Heart right ventricle (tissue), 16 donors: Measurements from ENCODE around the gene TMEM203. TPM values are rescaled to one million over a fixed set of nuclear protein-coding genes. Genes with fewer than 3 reads are reported as not detected.

Experiments
- ATAC-seq, 8 donors: fragments of 200-7000 bp; cut with Tn5 transposase; one replicate each; pipeline ENCODE4 v1.9.1; 2020; ENCODE audit warnings: mild to moderate bottlenecking in 8 of 8, moderate library complexity in 8 of 8, moderate number of reproducible peaks in 1 of 8
- DNase-seq, 2 donors: peaks; one replicate each; pipeline ENCODE4 v3.0.0-alpha.2; 2020
- H3K27ac ChIP-seq, 10 donors: fragments of 200-600 bp; sonication (generic) in 2 of 10; one replicate each; pipeline versions ENCODE4 v1.5.0 to v1.8.0; 2020 to 2022; ENCODE audit warnings: mild to moderate bottlenecking in 3 of 10
- H3K27me3 ChIP-seq, 7 donors: fragments of 200-600 bp; one replicate each; pipeline ENCODE4 v1.8.0; 2021 to 2022; ENCODE audit warnings: mild to moderate bottlenecking in 2 of 7
- H3K36me3 ChIP-seq, 9 donors: fragments of 200-600 bp; sonication (generic) in 1 of 9; one replicate each; pipeline versions ENCODE4 v1.5.0 to v1.8.0; 2020 to 2022; ENCODE audit warnings: mild to moderate bottlenecking in 2 of 9
- H3K4me1 ChIP-seq, 9 donors: fragments of 200-600 bp; sonication (generic) in 1 of 9; one replicate each; pipeline versions ENCODE4 v1.5.0 to v1.8.0; 2020 to 2022; ENCODE audit warnings: mild to moderate bottlenecking in 4 of 9
- H3K4me3 ChIP-seq, 10 donors: fragments of 200-600 bp; sonication (generic) in 2 of 10; one replicate each; pipeline versions ENCODE4 v1.5.0 to v1.8.0; 2020 to 2022; ENCODE audit warnings: mild to moderate bottlenecking in 7 of 10, moderate library complexity in 2 of 10
- H3K9me3 ChIP-seq, 11 donors: fragments of 200-600 bp in 10 of 11; sonication (generic) in 2 of 11; one replicate each; pipeline versions ENCODE4 v1.5.0 to v1.8.0; 2013 to 2022; ENCODE audit warnings: mild to moderate bottlenecking in 2 of 11, control low read depth in 1 of 11, moderate library complexity in 1 of 11
- WGBS, 2 donors: extraction: QIAGEN DNeasy Blood & Tissue Kit; methylation state at CpG; one replicate each; pipeline ENCODE4 v1.1.7; 2013; ENCODE audit warnings: inconsistent platforms in 1 of 2; 5-methylcytosine and 5-hydroxymethylcytosine counted together
- intact Hi-C, 10 donors: fragments of 100-400 bp; cut with DNase I; formaldehyde crosslinking; loops; one replicate each; pipeline versions ENCODE4 v1.11.1 to v1.14.2; 2022
- polyA plus RNA-seq, 2 donors: library from polyadenylated mRNA; stranded (reverse); fragments of 200-250 nt; gene quantifications; one replicate each; pipeline ENCODE4 v1.2.3, GENCODE V29; 2013
- total RNA-seq, 10 donors: library from RNA; stranded (reverse); fragmentation: NEBNext Ultra II Directional in 3 of 10; extraction: Animal tissue kit (Norgen Biotek cat#: 25700) in 3 of 10; gene quantifications; one replicate each; pipeline versions ENCODE4 v1.2.1 to v1.2.4, GENCODE V29; 2021 to 2023
- TF ChIP-seq, protein P1 (sequence below), 9 donors: fragments of 200-600 bp; sonication (generic) in 2 of 9; IDR thresholded peaks; one replicate each; pipeline versions ENCODE4 v1.5.0 to v1.8.0; 2021 to 2022; ENCODE audit warnings: antibody characterized with exemption in 9 of 9, mild to moderate bottlenecking in 5 of 9, moderate library complexity in 1 of 9
- donor health status: Arrhythmogenic right ventricular cardiomyopathy.
- donor health status: ischemic (EF 13 %, LVEDD 7.1; RV severe dilation, severe dysfunction).
- donor health status: healthy with polysubstance abuse.
- donor health status: DM: no; HTN: yes; CAD: no.
- donor health status: DM: no; HTN: no; CAD: no.
- donor health status: ischemic (EF 25% LVEDD 6.9; RV normal size, moderate dysfunction).
- donor health status: ischemic (EF 25% LVEDD 5.7; RV mildly dilated, moderate dysfunction).
- donor health status: healthy.
- donor health status: DM: yes; HTN: yes; CAD: no.
- donor health status: Ischemic cardiomyopathy.
- donor health status: ischemic (EF 35%, LVEDD 5.7; RV mildly dilated, moderate dysfunction).
- donor health status: nonischemic (EF 11% LVEDD 7.7; RV severe dilation, severe dysfunction).
- donor health status: DM: yes; HTN: yes; CAD: no.
- donor health status: PGD.
- donor health status: ischemic (EF 29% LVEDD 5.4; RV normal size, mild dysfunction).
- donor health status: nonischemic (EF 23%, LVEDD 6.1; RV moderate dilation, normal function).

The TMEM203 gene
- total and polyA plus RNA-seq, 12 donors: 36.4 to 51.2 (median 41.7) TPM

DNA sequence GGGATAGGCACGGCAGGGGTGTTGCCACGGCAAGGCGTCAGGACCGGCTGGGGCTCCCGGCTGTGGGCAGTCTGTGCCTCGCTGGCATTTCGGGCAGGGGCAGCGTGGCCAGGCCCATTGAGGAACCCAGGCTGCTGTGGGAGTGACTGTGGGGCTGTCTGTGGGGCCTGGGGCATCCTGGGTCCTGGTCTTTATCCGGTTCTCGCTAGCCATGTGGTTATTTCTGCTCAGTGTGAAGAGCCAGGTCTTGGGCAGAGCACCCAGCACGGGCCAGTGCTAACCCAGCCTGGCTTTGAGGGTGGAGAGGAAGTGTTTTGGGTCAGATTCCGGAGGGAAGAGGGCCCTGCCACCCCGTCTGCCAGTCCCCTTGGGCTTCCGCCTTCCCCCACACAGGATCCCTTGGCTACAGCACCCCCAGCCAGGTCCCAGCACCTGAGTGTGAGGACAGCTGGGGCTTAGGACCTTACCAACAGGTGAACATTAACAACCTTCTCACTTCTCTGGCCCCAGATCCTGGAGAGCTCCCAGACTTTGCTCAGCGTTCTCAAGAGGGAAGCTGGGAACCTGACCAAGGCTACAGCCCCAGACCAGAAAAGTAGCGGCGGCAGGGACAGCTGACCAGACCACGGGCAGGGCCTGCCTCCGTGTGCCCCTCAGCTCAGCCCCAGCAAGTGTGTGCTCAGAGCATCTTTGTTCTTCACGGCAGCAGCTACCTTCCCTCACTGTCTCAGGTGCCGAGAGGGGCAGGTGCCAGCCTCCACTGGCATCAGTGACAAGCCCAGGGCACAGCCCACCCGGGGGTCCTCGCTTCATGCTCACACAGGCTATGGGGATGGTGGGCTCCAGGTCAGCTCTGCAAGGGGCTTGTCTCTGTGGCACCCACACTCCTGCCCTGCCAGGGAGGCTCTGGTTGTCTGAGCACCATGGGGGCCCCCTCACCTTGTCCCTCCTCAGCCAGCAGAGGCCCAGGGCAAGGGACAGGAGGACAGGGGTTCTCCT is 15.9 kb downstream of the TMEM203 start:
- intact Hi-C loops: loop anchor here in 9 of 10 donors (2.0 to 10.0 kb wide), 5 partner anchors 33 to 55 kb away; partner anchors contain the start of genes RNF208 (in 5 of the 9), CYSRT1 (in 3 of the 9), GRIN1 (in 2 of the 9) and RNF224 (in 2 of the 9)
- Histone ChIP-seq H3K27me3 (no peaks in the 10 kb centered on the region), H3K9me3 (no peaks in the 10 kb centered on the region), H3K4me3 (peak overlapping the region; percentile 75 to 99 (median 98)), H3K36me3 (peaks cover 0 to 57% (median 22%) of the 10 kb centered on the region in 9 donors), H3K4me1 (peaks cover 28 to 71% (median 47%) of the 10 kb centered on the region in 9 donors), H3K27ac (peak overlapping the region; percentile 94 to 100 (median 98))
- TF ChIP-seq, protein P1, sequence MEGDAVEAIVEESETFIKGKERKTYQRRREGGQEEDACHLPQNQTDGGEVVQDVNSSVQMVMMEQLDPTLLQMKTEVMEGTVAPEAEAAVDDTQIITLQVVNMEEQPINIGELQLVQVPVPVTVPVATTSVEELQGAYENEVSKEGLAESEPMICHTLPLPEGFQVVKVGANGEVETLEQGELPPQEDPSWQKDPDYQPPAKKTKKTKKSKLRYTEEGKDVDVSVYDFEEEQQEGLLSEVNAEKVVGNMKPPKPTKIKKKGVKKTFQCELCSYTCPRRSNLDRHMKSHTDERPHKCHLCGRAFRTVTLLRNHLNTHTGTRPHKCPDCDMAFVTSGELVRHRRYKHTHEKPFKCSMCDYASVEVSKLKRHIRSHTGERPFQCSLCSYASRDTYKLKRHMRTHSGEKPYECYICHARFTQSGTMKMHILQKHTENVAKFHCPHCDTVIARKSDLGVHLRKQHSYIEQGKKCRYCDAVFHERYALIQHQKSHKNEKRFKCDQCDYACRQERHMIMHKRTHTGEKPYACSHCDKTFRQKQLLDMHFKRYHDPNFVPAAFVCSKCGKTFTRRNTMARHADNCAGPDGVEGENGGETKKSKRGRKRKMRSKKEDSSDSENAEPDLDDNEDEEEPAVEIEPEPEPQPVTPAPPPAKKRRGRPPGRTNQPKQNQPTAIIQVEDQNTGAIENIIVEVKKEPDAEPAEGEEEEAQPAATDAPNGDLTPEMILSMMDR (IDR thresholded peaks at IDR 0.05): no peak
- ATAC-seq (peak in 3 of 8 donors; percentile 1 to 33 (median 1)), DNase-seq (no peak)
- 24 to 30% methylated on average over 23 of the region's 23 CpGs for WGBS, 2 donors

DNA sequence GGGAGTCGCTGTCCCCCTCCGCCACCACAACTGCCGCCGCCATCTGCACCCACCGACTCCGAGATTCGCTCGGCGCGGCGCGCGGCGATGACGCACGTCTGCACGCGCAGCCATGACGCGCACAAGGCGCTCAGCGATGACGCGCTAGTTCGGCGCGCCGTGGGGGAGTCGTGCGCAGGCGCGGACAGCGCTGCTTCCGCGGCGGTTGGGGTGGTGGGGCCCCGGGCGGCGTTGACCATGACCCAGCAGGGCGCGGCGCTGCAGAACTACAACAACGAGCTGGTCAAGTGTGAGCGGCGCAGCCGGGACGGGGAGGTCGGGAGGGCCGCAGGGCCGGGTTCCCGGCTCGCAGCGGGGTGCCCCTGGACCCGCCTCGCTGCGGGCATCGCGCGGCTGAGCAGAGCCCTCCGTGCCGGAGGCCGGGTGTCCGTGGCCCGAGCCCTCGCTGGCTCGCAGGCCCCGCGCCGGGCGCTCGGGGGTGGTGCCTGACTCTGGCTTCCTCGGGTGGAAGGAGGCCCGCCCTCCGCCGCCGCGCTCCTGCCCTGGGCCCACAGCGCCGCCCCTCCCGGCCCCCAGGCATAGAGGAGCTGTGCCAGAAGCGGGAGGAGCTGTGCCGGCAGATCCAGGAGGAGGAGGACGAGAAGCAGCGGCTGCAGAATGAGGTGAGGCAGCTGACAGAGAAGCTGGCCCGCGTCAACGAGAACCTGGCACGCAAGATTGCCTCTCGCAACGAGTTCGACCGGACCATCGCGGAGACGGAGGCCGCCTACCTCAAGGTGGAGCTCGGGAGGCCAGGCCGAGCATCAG is 16.8 kb downstream of the TMEM203 start, which contains the start of the genes ANAPC2 and SSNA1:
Gene ANAPC2, minus strand, starts transcription at position 71 of the 807 bp plus-strand sequence. Its CDS starts 28 bp downstream, at position 43.
Gene SSNA1, plus strand, starts transcription at position 187 of the 807 bp plus-strand sequence. Its CDS starts 51 bp downstream, at position 238.
- peak within 1 kb of the TSS; percentile 94 to 100 (median 98) for H3K27ac ChIP-seq
- peaks cover 0 to 61% (median 25%) of the 10 kb centered on the region in 9 donors for H3K36me3 ChIP-seq
- peak; percentile 90 to 96 for DNase-seq
- WGBS, 2 donors: 0% methylated on average over 94 to 98 of the region's 98 CpGs
- TF ChIP-seq, protein P1 (IDR thresholded peaks at IDR 0.05): peak in 6 of 9 donors; percentile 9 to 52 (median 39)
- intact Hi-C loops: loop anchor here (1.0 to 10.0 kb wide), 7 partner anchors 17 to 54 kb away; partner anchors contain the start of genes RNF208 (in 5 of the 10), CYSRT1 (in 2 of the 10), GRIN1 (in 2 of the 10) and NDOR1 (in 1 of the 10)
- H3K27me3 ChIP-seq: no peaks in the 10 kb centered on the region
- H3K4me3 ChIP-seq: peak within 1 kb of the TSS; percentile 75 to 99 (median 98)
- H3K9me3 ChIP-seq: no peaks in the 10 kb centered on the region
- ATAC-seq: peak; percentile 88 to 95 (median 91)
- peaks cover 28 to 62% (median 47%) of the 10 kb centered on the region in 9 donors for H3K4me1 ChIP-seq

DNA sequence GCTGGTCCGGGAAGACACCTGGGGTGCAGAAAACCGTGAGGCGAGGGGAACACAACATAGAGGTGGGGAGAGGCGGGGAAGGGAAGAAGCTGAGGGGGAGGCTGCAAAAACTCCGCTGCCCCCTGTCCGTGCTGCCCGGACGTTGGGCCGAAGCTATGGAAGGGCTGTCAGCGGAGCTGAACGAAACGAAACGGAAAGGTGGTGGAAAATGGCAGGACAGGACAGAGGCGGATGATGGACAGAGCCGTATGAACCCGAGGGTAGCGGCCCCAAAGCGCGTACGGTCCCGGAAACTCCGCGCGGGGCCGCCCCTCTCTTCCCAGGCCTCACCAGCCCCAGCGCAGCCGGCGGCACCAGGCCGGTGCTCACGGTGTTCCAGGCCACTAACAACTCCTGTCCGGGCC is 17.4 kb downstream of the TMEM203 start:
- DNase-seq (no peak), ATAC-seq (peak in 3 of 8 donors; percentile 1 to 9 (median 7))
- TF ChIP-seq, protein P1 (IDR thresholded peaks at IDR 0.05): no peak
- Histone ChIP-seq H3K9me3 (no peaks in the 10 kb centered on the region), H3K36me3 (peaks cover 0 to 67% (median 31%) of the 10 kb centered on the region in 9 donors), H3K27me3 (no peaks in the 10 kb centered on the region), H3K4me3 (peak overlapping the region; percentile 75 to 99 (median 98)), H3K27ac (peak overlapping the region; percentile 94 to 100 (median 98)), H3K4me1 (peaks cover 28 to 60% (median 45%) of the 10 kb centered on the region in 9 donors)
- intact Hi-C loops: loop anchor here (1.0 to 10.0 kb wide), 7 partner anchors 17 to 53 kb away; partner anchors contain the start of genes RNF208 (in 5 of the 10), CYSRT1 (in 2 of the 10), GRIN1 (in 2 of the 10) and NDOR1 (in 1 of the 10)
- 0% methylated on average over 27 to 31 of the region's 31 CpGs for WGBS, 2 donors
